RWPE2 (cell line): ENCODE data around the gene OCA2.

Source experiments
- ATAC-seq: fragments of 200-7000 bp; cut with Tn5 transposase; 3 replicates; pipeline ENCODE4 v1.9.1; 2021; ENCODE audit warnings: low read depth
- DNase-seq: peaks from one replicate; pipeline ENCODE4 v3.0.0-alpha.2; 2020; ENCODE audit warnings: low spot score
- H3K27ac ChIP-seq: fragments of 450-650 bp; 2 replicates; pipeline ENCODE4 v1.5.1; 2017; ENCODE audit warnings: mild to moderate bottlenecking; ENCODE audit not compliant: poor library complexity, severe bottlenecking
- H3K27me3 ChIP-seq: fragments of 250-450 bp; sonication (Bioruptor Pico); 2 replicates; pipeline ENCODE4 v1.5.1; 2021; ENCODE audit warnings: mild to moderate bottlenecking, moderate library complexity; ENCODE audit not compliant: insufficient read depth, poor library complexity, severe bottlenecking
- H3K36me3 ChIP-seq: fragments of 250-450 bp; sonication (Bioruptor Pico); 2 replicates; pipeline ENCODE4 v1.5.1; 2020; ENCODE audit warnings: low read depth, mild to moderate bottlenecking, moderate library complexity
- H3K4me1 ChIP-seq: fragments of 250-450 bp; sonication (Bioruptor Pico); 2 replicates; pipeline ENCODE4 v1.5.1; 2021; ENCODE audit warnings: mild to moderate bottlenecking, moderate library complexity; ENCODE audit not compliant: insufficient read depth, poor library complexity, severe bottlenecking
- H3K4me3 ChIP-seq: fragments of 250-450 bp; sonication (Bioruptor Pico); 2 replicates; pipeline ENCODE4 v1.5.1; 2021; ENCODE audit warnings: mild to moderate bottlenecking, moderate library complexity; ENCODE audit not compliant: severe bottlenecking
- H3K9me3 ChIP-seq: fragments of 250-450 bp; sonication (Bioruptor Pico); 2 replicates; pipeline ENCODE4 v1.5.1; 2021; ENCODE audit warnings: mild to moderate bottlenecking, moderate library complexity; ENCODE audit not compliant: severe bottlenecking
- TF ChIP-seq, protein P1 (sequence below): fragments of 450-650 bp; IDR thresholded peaks from one replicate; pipeline ENCODE4 v1.5.1; 2017; ENCODE audit warnings: mild to moderate bottlenecking, moderate library complexity; ENCODE audit not compliant: poor library complexity, severe bottlenecking

Gene OCA2

DNA sequence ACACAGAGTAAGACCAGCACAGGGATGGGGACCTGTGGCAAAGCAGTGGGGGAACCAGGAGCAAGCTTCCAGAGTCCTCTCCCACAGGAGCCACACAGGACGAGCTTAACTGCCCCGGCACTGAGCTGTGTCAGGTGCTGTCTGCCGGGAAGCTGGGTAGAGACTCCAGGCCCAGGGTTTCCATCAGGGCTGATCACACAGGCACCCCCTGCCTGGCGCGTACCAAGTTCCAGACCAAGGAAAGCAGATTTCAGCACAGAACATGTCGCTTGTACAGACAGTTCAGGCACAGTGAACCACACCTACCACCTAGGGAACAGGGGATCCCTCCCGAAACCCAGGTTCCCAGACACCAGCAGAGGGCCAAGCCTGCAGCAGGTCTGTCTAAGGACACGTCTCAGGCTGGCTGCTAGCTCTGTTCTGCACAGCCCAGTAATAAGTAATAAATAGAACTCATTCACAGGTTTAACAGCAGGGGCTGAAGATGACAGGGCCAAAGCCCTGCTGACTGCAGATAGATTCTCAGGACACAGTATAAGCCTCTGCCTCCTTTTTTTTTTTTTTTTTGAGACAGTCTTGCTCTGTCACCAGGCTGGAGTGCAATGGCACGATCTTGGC is 30.2 kb upstream of the OCA2 start:
- Histone ChIP-seq H3K4me1 (no peaks in the 10 kb centered on the region), H3K27me3 (no peaks in the 10 kb centered on the region), H3K9me3 (no peaks in the 10 kb centered on the region), H3K4me3 (no peak overlapping the region), H3K27ac (no peak overlapping the region), H3K36me3 (peaks cover 55% of the 10 kb centered on the region)
- TF ChIP-seq, protein P1, sequence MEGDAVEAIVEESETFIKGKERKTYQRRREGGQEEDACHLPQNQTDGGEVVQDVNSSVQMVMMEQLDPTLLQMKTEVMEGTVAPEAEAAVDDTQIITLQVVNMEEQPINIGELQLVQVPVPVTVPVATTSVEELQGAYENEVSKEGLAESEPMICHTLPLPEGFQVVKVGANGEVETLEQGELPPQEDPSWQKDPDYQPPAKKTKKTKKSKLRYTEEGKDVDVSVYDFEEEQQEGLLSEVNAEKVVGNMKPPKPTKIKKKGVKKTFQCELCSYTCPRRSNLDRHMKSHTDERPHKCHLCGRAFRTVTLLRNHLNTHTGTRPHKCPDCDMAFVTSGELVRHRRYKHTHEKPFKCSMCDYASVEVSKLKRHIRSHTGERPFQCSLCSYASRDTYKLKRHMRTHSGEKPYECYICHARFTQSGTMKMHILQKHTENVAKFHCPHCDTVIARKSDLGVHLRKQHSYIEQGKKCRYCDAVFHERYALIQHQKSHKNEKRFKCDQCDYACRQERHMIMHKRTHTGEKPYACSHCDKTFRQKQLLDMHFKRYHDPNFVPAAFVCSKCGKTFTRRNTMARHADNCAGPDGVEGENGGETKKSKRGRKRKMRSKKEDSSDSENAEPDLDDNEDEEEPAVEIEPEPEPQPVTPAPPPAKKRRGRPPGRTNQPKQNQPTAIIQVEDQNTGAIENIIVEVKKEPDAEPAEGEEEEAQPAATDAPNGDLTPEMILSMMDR = no peak
- 0 out of 3 replicates have a peak, but pooled peaks have one; percentile 17 for ATAC-seq
- peak; percentile 45 for DNase-seq

DNA sequence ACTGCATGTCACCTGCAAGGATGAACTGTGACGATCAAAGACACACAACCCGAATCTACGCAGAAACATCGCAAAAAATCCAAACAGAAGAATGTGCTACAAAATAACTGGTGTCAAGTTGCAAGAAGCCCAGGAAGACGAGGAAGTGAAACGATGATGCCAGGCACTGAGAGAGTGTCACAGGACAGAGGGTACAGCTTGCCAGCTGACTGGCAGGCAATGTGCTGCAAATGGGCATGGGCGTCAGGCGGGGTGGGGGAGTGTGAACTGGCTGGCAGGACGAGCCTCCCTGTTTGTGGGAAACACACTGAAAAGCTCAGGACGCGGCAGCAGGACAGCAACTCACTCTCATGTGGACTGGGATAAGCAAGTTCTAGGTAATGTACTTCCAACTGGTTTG is 28.9 kb upstream of the OCA2 start:
- Histone ChIP-seq H3K36me3 (peaks cover 55% of the 10 kb centered on the region), H3K4me1 (peaks cover 3% of the 10 kb centered on the region), H3K9me3 (no peaks in the 10 kb centered on the region), H3K27ac (no peak overlapping the region), H3K27me3 (no peaks in the 10 kb centered on the region), H3K4me3 (no peak overlapping the region)
- peak; percentile 56 for DNase-seq
- TF ChIP-seq, protein P1 = no peak
- no peak for ATAC-seq

DNA sequence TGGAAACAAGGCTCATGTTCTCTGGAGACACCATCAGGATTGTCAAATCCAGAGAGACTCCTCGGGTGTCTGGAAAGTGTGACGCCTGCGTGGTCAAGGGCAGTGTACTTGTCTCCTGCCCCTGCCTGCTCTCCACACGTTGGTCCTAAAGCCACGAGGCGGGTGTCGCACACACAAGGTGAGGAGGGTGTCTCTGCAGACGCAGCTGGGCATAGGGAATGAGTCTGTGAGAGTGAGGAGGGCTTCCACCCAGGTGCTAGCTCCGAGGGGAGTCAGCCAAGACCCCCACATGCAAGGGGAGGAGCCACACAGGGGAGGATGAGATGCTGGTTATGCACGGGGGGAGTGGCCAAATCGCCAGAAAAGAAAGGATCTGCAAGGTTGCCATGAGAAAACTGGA is 27.9 kb upstream of the OCA2 start:
- TF ChIP-seq, protein P1 = no peak
- Histone ChIP-seq H3K9me3 (no peaks in the 10 kb centered on the region), H3K27me3 (no peaks in the 10 kb centered on the region), H3K4me3 (no peak overlapping the region), H3K36me3 (peaks cover 49% of the 10 kb centered on the region), H3K27ac (no peak overlapping the region), H3K4me1 (peaks cover 4% of the 10 kb centered on the region)
- DNase-seq = peak; percentile 65
- ATAC-seq = no peak

DNA sequence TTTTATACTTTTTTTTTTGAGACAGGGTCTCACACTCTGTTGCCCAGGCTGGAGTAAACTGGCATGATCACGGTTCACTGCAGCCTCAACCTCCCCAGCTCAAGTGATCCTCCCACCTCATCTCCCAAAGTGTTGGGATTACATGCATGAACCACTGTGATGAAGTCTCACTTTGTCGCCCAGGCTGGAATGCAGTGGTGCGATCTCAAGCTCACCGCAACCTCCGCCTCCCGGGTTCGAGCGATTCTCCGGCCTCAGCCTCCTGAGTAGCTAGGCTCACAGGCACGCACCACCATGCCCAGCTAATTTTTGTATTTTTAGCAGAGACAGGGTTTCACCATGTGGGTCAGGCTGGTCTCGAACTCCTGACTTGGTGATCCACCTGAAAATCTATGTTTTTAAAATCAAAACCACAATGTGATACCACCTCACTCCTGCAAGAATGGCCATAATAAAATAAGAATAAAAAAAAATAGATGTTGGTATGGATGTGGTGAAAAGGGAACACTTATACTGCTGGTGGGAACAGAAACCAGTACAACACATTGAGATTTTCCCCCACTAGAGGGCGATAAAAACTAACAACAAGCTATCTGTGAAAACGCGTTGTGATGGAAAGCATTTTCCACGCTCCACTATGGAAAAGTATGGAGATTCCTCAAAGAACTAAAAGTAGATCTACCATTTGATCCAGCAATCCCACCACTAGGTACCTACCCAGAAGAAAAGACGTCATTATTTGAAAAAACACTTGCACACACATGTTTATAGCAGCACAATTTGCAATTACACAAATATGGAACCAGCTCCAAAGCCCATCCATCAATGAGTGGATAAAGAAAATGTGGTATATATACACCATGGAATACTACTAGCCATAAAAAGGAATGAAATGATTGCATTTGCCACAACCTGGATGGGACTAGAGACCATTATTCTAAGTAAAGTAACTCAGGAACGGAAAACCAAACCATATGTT is 26.8 kb upstream of the OCA2 start:
- peak; percentile 25 for DNase-seq
- TF ChIP-seq, protein P1 = peak; percentile 93
- Histone ChIP-seq H3K9me3 (no peaks in the 10 kb centered on the region), H3K27ac (no peak overlapping the region), H3K36me3 (peaks cover 46% of the 10 kb centered on the region), H3K4me1 (peaks cover 4% of the 10 kb centered on the region), H3K4me3 (no peak overlapping the region), H3K27me3 (no peaks in the 10 kb centered on the region)
- ATAC-seq = no peak

DNA sequence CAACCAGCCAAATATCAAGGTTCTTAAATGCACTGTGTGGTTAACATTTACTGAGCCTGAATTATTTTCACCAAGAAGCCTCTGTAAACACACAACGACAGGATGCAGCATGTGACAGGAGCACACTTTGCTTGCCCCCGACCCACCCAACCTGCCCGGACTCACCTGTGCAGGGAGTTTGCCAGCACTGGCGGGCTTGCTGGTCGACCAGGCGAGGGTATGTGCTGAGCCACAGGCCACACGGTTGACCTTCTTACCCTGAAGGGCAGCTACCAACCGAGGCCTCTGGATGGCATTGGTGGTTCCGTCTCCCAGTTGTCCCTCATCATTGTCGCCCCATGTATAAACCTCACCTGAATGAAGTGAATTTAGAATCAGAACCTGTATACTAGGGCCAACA is 25.7 kb upstream of the OCA2 start:
- Histone ChIP-seq H3K36me3 (peaks cover 49% of the 10 kb centered on the region), H3K9me3 (no peaks in the 10 kb centered on the region), H3K4me3 (no peak overlapping the region), H3K4me1 (peaks cover 4% of the 10 kb centered on the region), H3K27ac (no peak overlapping the region), H3K27me3 (no peaks in the 10 kb centered on the region)
- ATAC-seq = no peak
- TF ChIP-seq, protein P1 = no peak
- DNase-seq = peak; percentile 62
